Pulmonary artery endothelial cell (primary cell): ENCODE measurements around the gene PTPRD. TPM values are rescaled to one million over a fixed set of nuclear protein-coding genes. Genes with fewer than 3 reads are reported as not detected.

Experiments
- DNase-seq: peaks from one replicate; pipeline ENCODE4 v3.0.0-alpha.2; 2011; ENCODE audit warnings: low read depth, low spot score
- total RNA-seq: library from RNA; depleted of rRNA; stranded (reverse); fragments of >200 nt; gene quantifications from 2 replicates; pipeline ENCODE4 v1.2.3, GENCODE V29; 2014

PTPRD gene
- total RNA-seq, 1 donor from 2014 or later = 1.5 TPM

- DNase-seq = no peak
Measured at GRCh38 chr9:8553444-8553843, 2059.4 kb downstream of the PTPRD start.

GRCh38 chr9:8552732-8553131 is 2060.1 kb downstream of the PTPRD start:
- no peak for DNase-seq

GRCh38 chr9:8549214-8549613 is 2063.6 kb downstream of the PTPRD start:
- no peak for DNase-seq

- DNase-seq = no peak
Measured at GRCh38 chr9:8543219-8543618, 2069.6 kb downstream of the PTPRD start.

- no peak for DNase-seq
Measured at GRCh38 chr9:8542537-8542936, 2070.3 kb downstream of the PTPRD start.

GRCh38 chr9:8539681-8540197 is 2073.1 kb downstream of the PTPRD start:
- no peak for DNase-seq

GRCh38 chr9:8536845-8537244 is 2076.0 kb downstream of the PTPRD start:
- no peak for DNase-seq

GRCh38 chr9:8534828-8535227 is 2078.0 kb downstream of the PTPRD start:
- DNase-seq = no peak

GRCh38 chr9:8533681-8534080 is 2079.1 kb downstream of the PTPRD start:
- no peak for DNase-seq

- DNase-seq = no peak
Measured at GRCh38 chr9:8531826-8532415, 2080.9 kb downstream of the PTPRD start.

- no peak for DNase-seq
Measured at GRCh38 chr9:8521112-8521511, 2091.7 kb downstream of the PTPRD start.

GRCh38 chr9:8515748-8516147 is 2097.1 kb downstream of the PTPRD start:
- DNase-seq = no peak

GRCh38 chr9:8514760-8515159 is 2098.0 kb downstream of the PTPRD start:
- no peak for DNase-seq

GRCh38 chr9:8508671-8509290 is 2104.0 kb downstream of the PTPRD start:
- no peak for DNase-seq

GRCh38 chr9:8494571-8494970 is 2118.2 kb downstream of the PTPRD start:
- no peak for DNase-seq

GRCh38 chr9:8492679-8493078 is 2120.1 kb downstream of the PTPRD start:
- no peak for DNase-seq

GRCh38 chr9:8492024-8492423 is 2120.8 kb downstream of the PTPRD start:
- DNase-seq = no peak

GRCh38 chr9:8491563-8491962 is 2121.2 kb downstream of the PTPRD start:
- no peak for DNase-seq

- no peak for DNase-seq
Measured at GRCh38 chr9:8489835-8490234, 2123.0 kb downstream of the PTPRD start.

- DNase-seq = no peak
Measured at GRCh38 chr9:8486095-8486494, 2126.7 kb downstream of the PTPRD start.

- no peak for DNase-seq
Measured at GRCh38 chr9:8484597-8485191, 2128.1 kb downstream of the PTPRD start.

- no peak for DNase-seq
Measured at GRCh38 chr9:8477450-8477849, 2135.4 kb downstream of the PTPRD start.

GRCh38 chr9:8474937-8475336 is 2137.9 kb downstream of the PTPRD start:
- no peak for DNase-seq
